Caco-2 (cell line): ENCODE measurements around the gene CTIF. TPM values are rescaled to one million over a fixed set of nuclear protein-coding genes. Genes with fewer than 3 reads are reported as not detected.

Experiments
- BruUV-seq: library from RNA; stranded (reverse); fragments of 400-500 nt; replicated peaks from 2 replicates; lab custom pipeline; 2021; lab: Mats Ljungman, UMichigan
- CTCF ChIA-PET: fragments of 300-600 bp; sonication (Branson Sonifier 250); formaldehyde crosslinking; loops from one replicate; lab custom pipeline; 2022; ENCODE audit warnings: antibody characterized with exemption; lab: Charles Lee
- POLR2A ChIA-PET: fragments of 300-600 bp; sonication (Branson Sonifier 250); formaldehyde crosslinking; loops from one replicate; lab custom pipeline; 2022; ENCODE audit warnings: antibody characterized with exemption; lab: Charles Lee
- DNase-seq, 2 experiments: peaks; one replicate each; pipeline versions ENCODE4 v3.0.0 to v3.0.0-alpha.2; 2020 to 2022
- H3K27me3 ChIP-seq: replicated peaks from 2 replicates; pipeline ENCODE4 v1.6.0; 2011; ENCODE audit warnings: low read length; ENCODE audit not compliant: control insufficient read depth, insufficient read depth
- H3K36me3 ChIP-seq: 2 replicates; pipeline ENCODE4 v1.5.1; 2011; ENCODE audit warnings: low read length; ENCODE audit not compliant: control insufficient read depth, insufficient read depth
- H3K4me1 ChIP-seq: fragments of 250-450 bp; sonication (Bioruptor Pico); 2 replicates; pipeline ENCODE4 v1.5.1; 2020; ENCODE audit warnings: mild to moderate bottlenecking
- H3K4me3 ChIP-seq: 2 replicates; pipeline ENCODE4 v1.5.1; 2011; ENCODE audit warnings: low read depth, mild to moderate bottlenecking, control low read depth, low read length
- H3K9me3 ChIP-seq: fragments of 250-450 bp; sonication (Bioruptor Pico); 2 replicates; pipeline ENCODE4 v1.5.1; 2020; ENCODE audit warnings: mild to moderate bottlenecking, moderate library complexity
- H3K27ac Mint-ChIP-seq: one replicate; pipeline ENCODE4 v1.8.0; 2022; ENCODE audit warnings: mixed read lengths; ENCODE audit not compliant: unreplicated experiment
- H3K27me3 Mint-ChIP-seq: one replicate; pipeline ENCODE4 v1.8.0; 2022; ENCODE audit warnings: mixed read lengths; ENCODE audit not compliant: insufficient read depth, unreplicated experiment
- H3K36me3 Mint-ChIP-seq: one replicate; pipeline ENCODE4 v1.8.0; 2022; ENCODE audit warnings: mild to moderate bottlenecking, mixed read lengths; ENCODE audit not compliant: insufficient read depth, unreplicated experiment
- H3K4me1 Mint-ChIP-seq: one replicate; pipeline ENCODE4 v1.8.0; 2022; ENCODE audit warnings: low read depth, mixed read lengths; ENCODE audit not compliant: unreplicated experiment
- H3K4me3 Mint-ChIP-seq: one replicate; pipeline ENCODE4 v1.8.0; 2022; ENCODE audit warnings: mild to moderate bottlenecking, moderate library complexity, mixed read lengths; ENCODE audit not compliant: unreplicated experiment
- H3K9me3 Mint-ChIP-seq: one replicate; pipeline ENCODE4 v1.8.0; 2022; ENCODE audit warnings: mixed read lengths; ENCODE audit not compliant: unreplicated experiment
- intact Hi-C: fragments of 100-400 bp; cut with micrococcal nuclease; formaldehyde crosslinking; loops from one replicate; pipeline ENCODE4 v1.10.0; 2022; ENCODE audit not compliant: unreplicated experiment
- total RNA-seq: library from RNA; stranded (reverse); gene quantifications from 2 replicates; pipeline ENCODE4 v1.2.3, GENCODE V29; 2022
- TF ChIP-seq, protein P1 (sequence below), 2 experiments: fragments of 200-600 bp in 1 of 2; IDR thresholded peaks; 1 replicate in 1 of 2; 2 replicates in 1 of 2; pipeline versions ENCODE4 v1.5.1 to v1.8.0; 2011 to 2022; ENCODE audit warnings: antibody characterized with exemption in 1 of 2, control low read depth in 1 of 2, inconsistent platforms in 1 of 2, low read depth in 1 of 2, low read length in 1 of 2, mild to moderate bottlenecking in 1 of 2, moderate library complexity in 1 of 2; ENCODE audit not compliant: insufficient read depth in 1 of 2, severe bottlenecking in 1 of 2, unreplicated experiment in 1 of 2

CTIF gene
- total RNA-seq, 1 experiment from 2014 or later: 19.9 TPM

DNA sequence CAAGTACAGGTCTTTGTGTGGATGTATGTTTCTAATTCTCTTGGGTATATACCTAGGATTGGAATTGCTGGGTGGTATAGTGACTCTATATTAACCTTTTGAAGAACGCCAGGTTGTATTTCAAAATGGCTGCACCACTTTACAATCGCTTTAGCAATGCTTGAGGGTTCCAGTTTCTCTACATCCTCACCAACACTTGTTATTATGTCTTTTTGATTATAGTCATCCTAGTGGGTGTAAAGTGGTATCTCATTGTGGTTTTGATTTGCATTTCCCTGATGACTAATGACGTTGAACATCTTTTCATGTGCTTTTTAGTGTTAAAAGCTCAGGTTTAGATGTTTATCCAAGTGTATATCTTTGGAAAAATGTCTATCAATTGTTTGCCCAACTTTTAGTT is 39.5 kb downstream of the CTIF start:
- Mint-ChIP-seq H3K27me3 (no peaks in the 10 kb centered on the region), H3K4me1 (no peaks in the 10 kb centered on the region), H3K36me3 (no peaks in the 10 kb centered on the region), H3K9me3 (no peaks in the 10 kb centered on the region), H3K4me3 (no peak overlapping the region), H3K27ac (no peak overlapping the region)
- no TSS peak for BruUV-seq
- Histone ChIP-seq H3K4me3 (no peak overlapping the region), H3K27me3 (no peaks in the 10 kb centered on the region), H3K4me1 (no peaks in the 10 kb centered on the region), H3K9me3 (no peaks in the 10 kb centered on the region), H3K36me3 (no peaks in the 10 kb centered on the region)
- no peak for DNase-seq
- TF ChIP-seq, protein P1, sequence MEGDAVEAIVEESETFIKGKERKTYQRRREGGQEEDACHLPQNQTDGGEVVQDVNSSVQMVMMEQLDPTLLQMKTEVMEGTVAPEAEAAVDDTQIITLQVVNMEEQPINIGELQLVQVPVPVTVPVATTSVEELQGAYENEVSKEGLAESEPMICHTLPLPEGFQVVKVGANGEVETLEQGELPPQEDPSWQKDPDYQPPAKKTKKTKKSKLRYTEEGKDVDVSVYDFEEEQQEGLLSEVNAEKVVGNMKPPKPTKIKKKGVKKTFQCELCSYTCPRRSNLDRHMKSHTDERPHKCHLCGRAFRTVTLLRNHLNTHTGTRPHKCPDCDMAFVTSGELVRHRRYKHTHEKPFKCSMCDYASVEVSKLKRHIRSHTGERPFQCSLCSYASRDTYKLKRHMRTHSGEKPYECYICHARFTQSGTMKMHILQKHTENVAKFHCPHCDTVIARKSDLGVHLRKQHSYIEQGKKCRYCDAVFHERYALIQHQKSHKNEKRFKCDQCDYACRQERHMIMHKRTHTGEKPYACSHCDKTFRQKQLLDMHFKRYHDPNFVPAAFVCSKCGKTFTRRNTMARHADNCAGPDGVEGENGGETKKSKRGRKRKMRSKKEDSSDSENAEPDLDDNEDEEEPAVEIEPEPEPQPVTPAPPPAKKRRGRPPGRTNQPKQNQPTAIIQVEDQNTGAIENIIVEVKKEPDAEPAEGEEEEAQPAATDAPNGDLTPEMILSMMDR (IDR thresholded peaks at IDR 0.05; ENCODE audit: insufficient read depth in 1 of 2, low read depth in 1 of 2, low read length in 1 of 2, severe bottlenecking in 1 of 2, unreplicated experiment in 1 of 2): no peak
- CTCF ChIA-PET: no interaction called here
- intact Hi-C loops: no loop called here
- POLR2A ChIA-PET: no interaction called here

DNA sequence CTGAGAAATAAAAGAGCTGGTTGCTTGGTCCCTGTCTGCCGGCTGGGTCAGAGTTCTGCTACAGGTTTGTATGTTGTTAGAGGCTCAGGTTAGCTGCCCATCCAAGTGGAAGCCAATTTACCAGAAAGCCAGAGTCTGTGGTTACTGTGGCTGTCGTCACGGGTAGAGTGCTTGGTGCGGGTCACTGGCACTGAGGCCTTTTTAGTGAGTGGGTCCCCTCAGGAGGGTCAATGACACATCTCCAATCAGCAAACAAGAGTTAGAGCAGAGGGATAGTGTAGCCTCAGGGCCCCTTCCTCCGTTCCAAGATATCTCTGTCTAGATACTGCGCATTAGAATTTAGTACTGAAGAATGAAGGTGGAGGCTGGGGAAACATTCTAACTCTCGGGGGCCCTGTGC is 41.2 kb downstream of the CTIF start:
- no TSS peak for BruUV-seq
- intact Hi-C loops: no loop called here
- no peaks in the 10 kb centered on the region for H3K27me3 Mint-ChIP-seq
- no peaks in the 10 kb centered on the region for H3K36me3 Mint-ChIP-seq
- H3K9me3 ChIP-seq: no peaks in the 10 kb centered on the region
- H3K4me1 Mint-ChIP-seq: no peaks in the 10 kb centered on the region
- H3K36me3 ChIP-seq: no peaks in the 10 kb centered on the region
- no peak overlapping the region for H3K4me3 Mint-ChIP-seq
- H3K9me3 Mint-ChIP-seq: no peaks in the 10 kb centered on the region
- ChIA-PET CTCF (no interaction called here), POLR2A (no interaction called here)
- no peaks in the 10 kb centered on the region for H3K27me3 ChIP-seq
- TF ChIP-seq, protein P1 (IDR thresholded peaks at IDR 0.05; ENCODE audit: insufficient read depth in 1 of 2, low read depth in 1 of 2, low read length in 1 of 2, severe bottlenecking in 1 of 2, unreplicated experiment in 1 of 2): no peak
- no peak for DNase-seq
- no peak overlapping the region for H3K27ac Mint-ChIP-seq
- no peaks in the 10 kb centered on the region for H3K4me1 ChIP-seq
- no peak overlapping the region for H3K4me3 ChIP-seq

DNA sequence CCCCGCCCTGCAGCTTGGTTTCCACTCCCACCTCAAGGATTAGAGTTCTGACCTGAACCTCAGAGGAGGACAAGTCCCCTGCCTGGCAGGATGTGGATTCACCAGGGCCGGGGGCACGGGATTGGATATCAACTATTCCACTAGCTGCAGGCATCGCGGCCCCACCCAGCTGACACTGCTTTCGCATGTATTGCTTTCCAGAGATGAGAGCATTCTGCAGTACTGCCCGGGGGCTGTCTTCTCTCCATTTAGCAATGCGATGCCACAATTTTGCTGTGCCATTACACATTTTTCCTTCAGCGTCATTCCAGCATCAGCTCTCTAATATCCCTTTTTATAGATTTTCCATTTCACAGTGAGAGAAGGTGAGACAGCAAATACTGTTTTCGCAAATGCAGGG is 42.0 kb downstream of the CTIF start:
- POLR2A ChIA-PET: no interaction called here
- CTCF ChIA-PET: no interaction called here
- Histone ChIP-seq H3K36me3 (no peaks in the 10 kb centered on the region), H3K9me3 (no peaks in the 10 kb centered on the region), H3K27me3 (no peaks in the 10 kb centered on the region), H3K4me1 (no peaks in the 10 kb centered on the region), H3K4me3 (no peak overlapping the region)
- Mint-ChIP-seq H3K9me3 (no peaks in the 10 kb centered on the region), H3K27ac (no peak overlapping the region), H3K4me3 (no peak overlapping the region), H3K27me3 (no peaks in the 10 kb centered on the region), H3K4me1 (no peaks in the 10 kb centered on the region), H3K36me3 (no peaks in the 10 kb centered on the region)
- intact Hi-C loops: no loop called here
- BruUV-seq: no TSS peak
- DNase-seq: no peak
- TF ChIP-seq, protein P1 (IDR thresholded peaks at IDR 0.05; ENCODE audit: insufficient read depth in 1 of 2, low read depth in 1 of 2, low read length in 1 of 2, severe bottlenecking in 1 of 2, unreplicated experiment in 1 of 2): no peak
